Peyer's patch (tissue), 4 donors: ENCODE measurements around the gene BRD2.

Experiments
- CTCF ChIP-seq, 6 experiments: fragments of 450-650 bp in 4 of 6; fragments of 200-600 bp in 2 of 6; sonication (generic) in 1 of 6; IDR thresholded peaks; one replicate each; pipeline ENCODE4 v1.5.1; 2017 to 2019; ENCODE audit warnings: antibody characterized with exemption in 6 of 6, mild to moderate bottlenecking in 3 of 6, moderate library complexity in 1 of 6
- POLR2A ChIP-seq, 2 donors: fragments of 450-650 bp; IDR thresholded peaks; one replicate each; pipeline ENCODE4 v1.5.1; 2017; ENCODE audit warnings: antibody characterized with exemption in 2 of 2, mild to moderate bottlenecking in 2 of 2, moderate library complexity in 2 of 2

- TF ChIP-seq CTCF (IDR thresholded peaks at IDR 0.05), result no peak
- no peak for TF ChIP-seq POLR2A (IDR thresholded peaks at IDR 0.05)
Observed at GRCh38 chr6:33028220-33028849, 59.9 kb downstream of the BRD2 start.
